GM12874 (cell line): ENCODE data around the gene PTPRN2.

Source experiments
- CTCF ChIP-seq: IDR thresholded peaks from 2 replicates; pipeline ENCODE4 v1.5.1; 2011; ENCODE audit warnings: low read depth, mild to moderate bottlenecking, control low read depth, low read length, moderate library complexity; ENCODE audit not compliant: insufficient read depth

The PTPRN2 gene

GRCh38 chr7:158185653-158186052 is 402.0 kb downstream of the PTPRN2 start:
- TF ChIP-seq CTCF = no peak

- TF ChIP-seq CTCF = no peak
Measured at GRCh38 chr7:158183431-158183830, 404.2 kb downstream of the PTPRN2 start.

- TF ChIP-seq CTCF = no peak
Measured at GRCh38 chr7:158176561-158177173, 411.0 kb downstream of the PTPRN2 start.

GRCh38 chr7:158175779-158176178 is 411.8 kb downstream of the PTPRN2 start:
- TF ChIP-seq CTCF = no peak

GRCh38 chr7:158174947-158175346 is 412.7 kb downstream of the PTPRN2 start:
- TF ChIP-seq CTCF = no peak

GRCh38 chr7:158167373-158167772 is 420.2 kb downstream of the PTPRN2 start:
- TF ChIP-seq CTCF = no peak

GRCh38 chr7:158166386-158167340 is 421.0 kb downstream of the PTPRN2 start:
- no peak for TF ChIP-seq CTCF
